Epithelial cell of esophagus (primary cell): ENCODE results near the gene CYS1.

Source experiments
- DNase-seq: peaks from one replicate; pipeline ENCODE4 v3.0.0; 2010; ENCODE audit warnings: low read depth
- H3K4me3 ChIP-seq: 2 replicates; pipeline ENCODE4 v1.5.1; 2011; ENCODE audit warnings: mild to moderate bottlenecking, low read length, control low read depth
- TF ChIP-seq, protein P1 (sequence below): IDR thresholded peaks from 2 replicates; pipeline ENCODE4 v1.5.1; 2011; ENCODE audit warnings: low read depth, mild to moderate bottlenecking, low read length, control low read depth, inconsistent platforms; ENCODE audit not compliant: insufficient read depth; ENCODE audit errors: missing control alignments

The CYS1 gene

GRCh38 chr2:10079870-10080535, at the start of gene CYS1:
Gene CYS1 (minus strand): TSS chr2:10080411. CDS start chr2:10080223, 188 bp downstream.
- no peak within 1 kb of the TSS for H3K4me3 ChIP-seq
- no peak for DNase-seq
- TF ChIP-seq, protein P1, sequence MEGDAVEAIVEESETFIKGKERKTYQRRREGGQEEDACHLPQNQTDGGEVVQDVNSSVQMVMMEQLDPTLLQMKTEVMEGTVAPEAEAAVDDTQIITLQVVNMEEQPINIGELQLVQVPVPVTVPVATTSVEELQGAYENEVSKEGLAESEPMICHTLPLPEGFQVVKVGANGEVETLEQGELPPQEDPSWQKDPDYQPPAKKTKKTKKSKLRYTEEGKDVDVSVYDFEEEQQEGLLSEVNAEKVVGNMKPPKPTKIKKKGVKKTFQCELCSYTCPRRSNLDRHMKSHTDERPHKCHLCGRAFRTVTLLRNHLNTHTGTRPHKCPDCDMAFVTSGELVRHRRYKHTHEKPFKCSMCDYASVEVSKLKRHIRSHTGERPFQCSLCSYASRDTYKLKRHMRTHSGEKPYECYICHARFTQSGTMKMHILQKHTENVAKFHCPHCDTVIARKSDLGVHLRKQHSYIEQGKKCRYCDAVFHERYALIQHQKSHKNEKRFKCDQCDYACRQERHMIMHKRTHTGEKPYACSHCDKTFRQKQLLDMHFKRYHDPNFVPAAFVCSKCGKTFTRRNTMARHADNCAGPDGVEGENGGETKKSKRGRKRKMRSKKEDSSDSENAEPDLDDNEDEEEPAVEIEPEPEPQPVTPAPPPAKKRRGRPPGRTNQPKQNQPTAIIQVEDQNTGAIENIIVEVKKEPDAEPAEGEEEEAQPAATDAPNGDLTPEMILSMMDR, result no peak

GRCh38 chr2:10129490-10129889, 49.3 kb upstream of the CYS1 start:
- H3K4me3 ChIP-seq, result no peak overlapping the region
- TF ChIP-seq, protein P1, result no peak
- no peak for DNase-seq

GRCh38 chr2:10128420-10128819, 48.2 kb upstream of the CYS1 start:
- DNase-seq, result no peak
- TF ChIP-seq, protein P1, result no peak
- H3K4me3 ChIP-seq, result no peak overlapping the region

GRCh38 chr2:10126632-10127026, 46.4 kb upstream of the CYS1 start:
- no peak for DNase-seq
- TF ChIP-seq, protein P1, result no peak
- no peak overlapping the region for H3K4me3 ChIP-seq

DNA sequence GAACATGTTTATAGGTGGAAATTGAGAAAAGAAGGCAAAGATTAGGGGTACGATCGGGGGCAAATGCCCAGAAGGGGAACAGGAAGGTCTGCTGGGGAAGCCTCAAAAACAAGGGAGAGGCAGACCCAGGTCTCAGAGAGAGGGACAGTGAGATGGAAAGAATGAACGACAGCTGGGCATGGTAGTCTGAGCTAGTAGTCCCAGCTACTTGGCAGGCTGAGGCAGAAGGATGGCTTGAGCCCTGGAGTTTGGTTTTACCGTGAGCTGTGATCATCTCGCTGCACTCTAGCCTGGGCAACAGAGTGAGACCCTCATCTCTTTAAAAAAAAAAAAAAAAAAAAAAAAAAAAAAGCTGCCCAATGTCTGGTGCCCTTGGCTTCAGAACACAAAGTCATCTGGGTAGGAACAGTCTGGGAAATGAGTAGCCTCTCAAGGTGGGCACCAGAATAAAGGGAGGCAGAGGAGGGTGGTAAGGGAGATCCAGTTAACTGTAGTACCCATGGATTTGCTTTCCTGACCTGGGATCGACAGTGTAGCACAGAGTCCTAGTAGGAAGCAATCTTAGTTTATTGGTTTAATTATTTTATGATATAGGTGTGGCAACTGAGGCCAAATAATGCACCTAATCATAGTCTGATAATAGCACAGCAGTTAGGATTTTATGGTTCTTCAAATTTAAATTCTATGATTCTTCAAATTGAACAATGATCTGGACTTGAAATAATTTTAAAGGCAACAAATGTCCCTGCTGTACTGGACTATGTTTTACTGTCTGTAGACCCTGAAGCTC, 45.8 kb upstream of the CYS1 start:
- TF ChIP-seq, protein P1, result no peak
- no peak overlapping the region for H3K4me3 ChIP-seq
- no peak for DNase-seq

- DNase-seq, result peak; percentile 78
- TF ChIP-seq, protein P1, result peak; percentile 62
- H3K4me3 ChIP-seq, result peak overlapping the region; percentile 2
These were observed 44.4 kb upstream of the CYS1 start for GRCh38 chr2:10124538-10125045.
